Suprapubic skin (tissue), 4 donors: ENCODE results near the gene PCYT1A.

Source experiments
- CTCF ChIP-seq, 2 donors: fragments of 200-600 bp in 1 of 2; fragments of 450-650 bp in 1 of 2; sonication (generic) in 1 of 2; IDR thresholded peaks; one replicate each; pipeline ENCODE4 v1.5.1; 2016 to 2019; ENCODE audit warnings: antibody characterized with exemption in 2 of 2, mild to moderate bottlenecking in 1 of 2, moderate library complexity in 1 of 2
- EP300 ChIP-seq: sonication (generic); formaldehyde crosslinking; IDR thresholded peaks from one replicate; pipeline ENCODE4 v1.6.1; 2017; ENCODE audit warnings: antibody characterized with exemption
- POLR2A ChIP-seq, 2 donors: fragments of 450-650 bp; IDR thresholded peaks; one replicate each; pipeline ENCODE4 v1.6.1; 2017; ENCODE audit warnings: antibody characterized with exemption in 2 of 2, mild to moderate bottlenecking in 2 of 2, moderate library complexity in 2 of 2
- POLR2AphosphoS5 ChIP-seq, 3 donors: sonication (generic); formaldehyde crosslinking; IDR thresholded peaks; one replicate each; pipeline ENCODE4 v1.6.1; 2017; ENCODE audit warnings: antibody characterized with exemption in 3 of 3

GRCh38 chr3:196275126-196275525 is 12.4 kb downstream of the PCYT1A start:
- TF ChIP-seq CTCF (IDR thresholded peaks at IDR 0.05): no peak
- TF ChIP-seq POLR2AphosphoS5 (IDR thresholded peaks at IDR 0.05): no peak
- TF ChIP-seq POLR2A (IDR thresholded peaks at IDR 0.05): no peak
- no peak for TF ChIP-seq EP300
